Suppressor macrophage treated with lipopolysaccharide for 4 hours (primary cell): ENCODE results near the gene ANK2.

ENCODE experiments used
- DNase-seq: peaks from one replicate; pipeline ENCODE4 v3.0.0-alpha.2; 2020

ANK2 gene

GRCh38 chr4:113405874-113406722 is 356.6 kb downstream of the ANK2 start:
- no peak for DNase-seq

GRCh38 chr4:113406723-113407016 is 357.2 kb downstream of the ANK2 start:
- no peak for DNase-seq

GRCh38 chr4:113407409-113407808 is 358.0 kb downstream of the ANK2 start:
- DNase-seq, result no peak

GRCh38 chr4:113409181-113409580 is 359.7 kb downstream of the ANK2 start:
- no peak for DNase-seq

GRCh38 chr4:113410686-113411085 is 361.2 kb downstream of the ANK2 start:
- no peak for DNase-seq

- DNase-seq, result peak; percentile 64
These were observed 362.1 kb downstream of the ANK2 start for GRCh38 chr4:113411496-113411938.

GRCh38 chr4:113419631-113420030 is 370.2 kb downstream of the ANK2 start:
- no peak for DNase-seq

GRCh38 chr4:113420938-113421337 is 371.5 kb downstream of the ANK2 start:
- DNase-seq, result no peak

GRCh38 chr4:113423631-113424030 is 374.2 kb downstream of the ANK2 start:
- DNase-seq, result no peak

GRCh38 chr4:113433116-113433515 is 383.7 kb downstream of the ANK2 start:
- no peak for DNase-seq
